ENCODE data around the gene MCUB. TPM values are rescaled to one million over a fixed set of nuclear protein-coding genes. Genes with fewer than 3 reads are reported as not detected.

Gene MCUB
- total RNA-seq: 21.5 and 30.2 TPM in 2 replicates

GRCh38 chr4:109559983-109560686 lies at the start of gene MCUB:
Gene MCUB, plus strand, starts transcription at chr4:109560246. Its CDS starts 92 bp downstream, at chr4:109560338.

GRCh38 chr4:109702950-109703663 lies 143.1 kb downstream of the MCUB start, which contains the start of gene CASP6:
Gene CASP6, minus strand, starts transcription at chr4:109703445. Its CDS starts 50 bp downstream, at chr4:109703395.

GRCh38 chr4:109729718-109730618 lies 169.9 kb downstream of the MCUB start, which contains the start of gene PLA2G12A:
Gene PLA2G12A, minus strand, starts transcription at chr4:109730070. Its CDS starts 261 bp downstream, at chr4:109729809.

Other genes starting within 250 kb of the MCUB start
- gene SEC24B, start 126.4 kb upstream of the MCUB start, total RNA-seq: 12.4 and 12.5 TPM in 2 replicates
- gene CASP6, start 143.2 kb downstream of the MCUB start, total RNA-seq: 34.4 and 44.4 TPM in 2 replicates
- 9.6 and 65.5 TPM in 2 replicates for gene PLA2G12A, start 169.8 kb downstream of the MCUB start, total RNA-seq
- gene CFI, start 241.8 kb downstream of the MCUB start, total RNA-seq: 3.0 and 3.7 TPM in 2 replicates

Measured in uterine smooth muscle cell (primary cell).